ENCODE measurements around the gene GIGYF2.
"Not testable (repeated sequence)": the region's sequence is repeated elsewhere in the genome, so short reads cannot be mapped to it uniquely, and the experiment has no call there.

The GIGYF2 gene

GRCh38 chr2:232672588-232672987 is 24.5 kb upstream of the GIGYF2 start:
- peak; percentile 30 for DNase-seq (ENCODE audit: low read depth)
- H3K4me3 ChIP-seq (ENCODE audit: low read depth, low read length) = no peak overlapping the region
- TF ChIP-seq POLR2A (IDR thresholded peaks at IDR 0.05; ENCODE audit: extremely low read depth, insufficient read length) (no peak), MYC (IDR thresholded peaks at IDR 0.05; ENCODE audit: low read depth, low read length) (no peak), CTCF (IDR thresholded peaks at IDR 0.05; ENCODE audit: low read depth, low read length) (no peak), MAX (IDR thresholded peaks at IDR 0.05; ENCODE audit: low read depth, low read length) (no peak)

GRCh38 chr2:232674491-232674890 is 22.6 kb upstream of the GIGYF2 start:
- no peak for DNase-seq (ENCODE audit: low read depth)
- TF ChIP-seq CTCF (IDR thresholded peaks at IDR 0.05; ENCODE audit: low read depth, low read length) (no peak), MAX (IDR thresholded peaks at IDR 0.05; ENCODE audit: low read depth, low read length) (no peak), POLR2A (IDR thresholded peaks at IDR 0.05; ENCODE audit: extremely low read depth, insufficient read length) (no peak), MYC (IDR thresholded peaks at IDR 0.05; ENCODE audit: low read depth, low read length) (no peak)
- H3K4me3 ChIP-seq (ENCODE audit: low read depth, low read length) = no peak overlapping the region

DNA sequence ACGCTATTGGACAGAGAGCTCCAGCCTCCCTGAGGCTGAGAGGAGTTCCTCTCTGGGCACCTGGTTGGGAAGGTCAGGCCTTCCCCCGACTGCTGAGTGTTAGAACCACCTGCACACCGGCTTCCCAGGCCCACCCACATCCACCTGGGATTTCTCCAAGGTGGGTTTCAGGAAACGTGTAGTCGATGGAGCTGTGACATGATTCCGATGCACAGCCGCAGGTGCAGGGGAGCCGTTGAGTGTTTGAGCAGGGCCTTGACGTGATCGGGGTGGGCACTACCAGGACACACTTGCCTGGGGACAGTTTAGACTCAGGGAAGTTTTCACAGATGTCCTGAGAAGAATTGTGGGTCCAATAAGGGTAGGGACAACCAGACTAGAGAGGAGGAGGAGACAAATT is 21.8 kb upstream of the GIGYF2 start:
- TF ChIP-seq MYC (IDR thresholded peaks at IDR 0.05; ENCODE audit: low read depth, low read length) (no peak), CTCF (IDR thresholded peaks at IDR 0.05; ENCODE audit: low read depth, low read length) (no peak)
- no peak overlapping the region for H3K4me3 ChIP-seq (ENCODE audit: low read depth, low read length)
- no peak for DNase-seq (ENCODE audit: low read depth)

DNA sequence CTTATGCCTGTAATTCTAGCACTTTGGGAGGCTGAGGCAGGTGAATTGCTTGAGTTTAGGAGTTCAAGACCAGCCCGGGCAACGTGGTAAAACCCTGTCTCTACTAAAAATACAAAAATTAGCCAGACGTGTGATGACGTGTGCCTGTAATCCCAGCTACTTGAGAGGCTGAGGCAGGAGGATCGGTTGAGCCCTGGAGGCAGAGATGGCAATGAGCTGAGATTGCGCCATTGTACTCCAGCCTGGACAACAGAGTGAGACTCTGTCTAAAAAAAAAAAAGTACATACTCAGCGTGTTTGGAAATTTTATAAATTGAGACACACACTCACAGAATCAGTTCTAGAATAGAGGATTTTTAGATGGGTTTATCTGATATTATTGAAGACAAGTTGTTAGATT is 17.1 kb upstream of the GIGYF2 start:
- no peak for DNase-seq (ENCODE audit: low read depth)
- TF ChIP-seq POLR2A (IDR thresholded peaks at IDR 0.05; ENCODE audit: extremely low read depth, insufficient read length) = no peak
- no peak for TF ChIP-seq CTCF (IDR thresholded peaks at IDR 0.05; ENCODE audit: low read depth, low read length)
- TF ChIP-seq MAX (IDR thresholded peaks at IDR 0.05; ENCODE audit: low read depth, low read length) = no peak
- TF ChIP-seq MYC (IDR thresholded peaks at IDR 0.05; ENCODE audit: low read depth, low read length) = no peak
- H3K4me3 ChIP-seq (ENCODE audit: low read depth, low read length) = no peak overlapping the region

- no peak overlapping the region for H3K4me3 ChIP-seq (ENCODE audit: low read depth, low read length)
- TF ChIP-seq CTCF (IDR thresholded peaks at IDR 0.05; ENCODE audit: low read depth, low read length) = no peak
- TF ChIP-seq MYC (IDR thresholded peaks at IDR 0.05; ENCODE audit: low read depth, low read length) = no peak
- no peak for DNase-seq (ENCODE audit: low read depth)
Observed at GRCh38 chr2:232681527-232681926, 15.6 kb upstream of the GIGYF2 start.

DNA sequence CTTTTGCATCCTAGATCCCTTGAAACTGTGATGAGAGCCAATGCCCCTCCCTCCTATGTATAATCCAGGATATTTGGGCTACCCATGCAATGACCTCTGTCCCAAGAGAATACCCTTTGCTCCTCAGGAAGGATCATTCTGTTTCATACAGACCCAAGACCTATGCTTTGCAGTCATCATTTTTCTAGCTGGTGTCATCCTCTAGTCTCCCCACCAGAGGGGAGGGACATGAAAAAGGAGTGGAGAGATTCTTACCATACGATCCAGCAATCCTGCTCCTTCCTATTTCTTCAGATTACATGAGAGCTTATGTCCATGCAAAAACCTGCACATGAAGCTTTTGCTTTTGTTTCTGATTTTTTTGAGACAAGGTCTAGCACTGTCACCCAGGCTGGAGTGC is 13.8 kb upstream of the GIGYF2 start:
- no peak overlapping the region for H3K4me3 ChIP-seq (ENCODE audit: low read depth, low read length)
- DNase-seq (ENCODE audit: low read depth) = no peak
- TF ChIP-seq CTCF (IDR thresholded peaks at IDR 0.05; ENCODE audit: low read depth, low read length) (no peak), MAX (IDR thresholded peaks at IDR 0.05; ENCODE audit: low read depth, low read length) (no peak), MYC (IDR thresholded peaks at IDR 0.05; ENCODE audit: low read depth, low read length) (no peak), POLR2A (IDR thresholded peaks at IDR 0.05; ENCODE audit: extremely low read depth, insufficient read length) (no peak)

DNA sequence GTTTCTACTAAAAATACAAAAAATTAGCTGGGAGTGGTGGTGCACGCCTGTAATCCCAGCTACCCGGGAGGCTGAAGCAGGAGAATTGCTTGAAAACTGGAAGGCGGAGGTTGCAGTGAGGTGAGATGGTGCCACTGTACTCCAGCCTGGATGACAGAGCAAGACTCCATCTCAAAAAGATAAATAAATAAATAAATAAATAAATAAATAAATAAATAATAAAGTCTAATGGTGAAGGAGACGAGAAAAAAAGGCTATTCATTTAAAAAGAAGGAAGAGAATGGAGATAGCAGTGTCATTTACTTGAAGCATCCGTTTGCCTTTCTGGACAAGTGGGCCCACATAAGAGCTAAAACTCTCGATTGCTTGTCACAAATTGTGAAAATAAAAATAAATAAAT is 11.7 kb upstream of the GIGYF2 start:
- not testable (repeated sequence) for DNase-seq (ENCODE audit: low read depth)

More for the DNA sequence above, 11.7 kb upstream of the GIGYF2 start:
- H3K4me3 ChIP-seq (ENCODE audit: low read depth, low read length) = not testable (repeated sequence)

Data from NB4 (cell line).